Kidney capillary endothelial cell (primary cell): Measurements from ENCODE around the gene DNLZ.

Source experiments
- DNase-seq: peaks from one replicate; pipeline ENCODE4 v3.0.0-alpha.2; 2018; ENCODE audit warnings: low spot score

Gene DNLZ

GRCh38 chr9:136343121-136343883 is 20.2 kb downstream of the DNLZ start:
- DNase-seq, result no peak

DNA sequence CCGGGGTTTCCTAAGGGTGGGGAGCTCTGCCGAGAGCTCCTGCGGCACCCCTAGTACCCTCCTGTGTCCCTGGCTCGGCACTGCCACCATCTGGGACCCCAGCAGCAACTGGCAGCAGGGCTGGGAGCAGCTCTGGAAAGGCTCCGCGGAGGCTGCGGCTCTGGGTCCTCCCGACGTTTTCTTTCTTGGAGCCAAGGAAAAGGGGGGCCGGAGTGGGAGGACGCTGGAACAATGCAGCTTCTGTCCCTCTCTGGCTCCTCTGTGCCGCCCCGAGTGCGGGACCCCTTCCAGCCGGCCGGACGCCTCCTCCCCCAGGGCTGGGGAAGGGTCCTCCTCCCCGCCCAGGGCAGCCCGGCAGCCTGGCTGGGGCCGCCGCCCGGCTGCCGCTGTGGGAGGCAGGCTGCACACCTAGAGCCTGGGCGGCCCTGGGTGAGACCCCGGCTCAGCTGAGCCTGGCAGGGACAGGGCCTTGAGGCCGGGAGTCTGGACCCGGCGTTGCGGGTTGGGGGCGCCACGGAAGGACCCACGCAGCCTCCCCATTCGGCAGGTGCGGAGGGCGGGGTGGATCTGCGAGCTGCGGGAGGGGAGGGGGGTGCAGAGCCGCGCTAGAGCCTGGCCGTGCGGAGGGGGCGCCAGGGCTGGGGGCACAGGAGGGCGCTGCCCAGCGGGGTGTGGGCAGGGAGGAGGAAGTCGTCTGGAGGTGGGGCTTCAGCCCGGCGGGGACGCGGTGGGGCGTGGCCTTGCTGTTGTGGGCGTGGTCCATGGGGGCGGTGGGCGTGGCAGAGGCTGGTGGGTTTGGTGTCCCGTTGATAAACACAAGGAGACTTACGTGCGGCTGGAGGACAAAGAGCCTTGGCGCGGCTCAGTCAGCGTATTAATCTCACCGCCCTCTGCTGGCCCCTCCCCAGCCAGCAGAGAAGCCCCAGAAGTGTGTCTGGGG is 21.1 kb downstream of the DNLZ start:
- peak; percentile 66 for DNase-seq

GRCh38 chr9:136341769-136342168 is 21.8 kb downstream of the DNLZ start:
- no peak for DNase-seq

GRCh38 chr9:136341042-136341655 is 22.4 kb downstream of the DNLZ start:
- DNase-seq, result no peak

GRCh38 chr9:136340356-136341041 is 23.0 kb downstream of the DNLZ start:
- no peak for DNase-seq

- no peak for DNase-seq
These were observed 23.6 kb downstream of the DNLZ start for GRCh38 chr9:136339958-136340310.

DNA sequence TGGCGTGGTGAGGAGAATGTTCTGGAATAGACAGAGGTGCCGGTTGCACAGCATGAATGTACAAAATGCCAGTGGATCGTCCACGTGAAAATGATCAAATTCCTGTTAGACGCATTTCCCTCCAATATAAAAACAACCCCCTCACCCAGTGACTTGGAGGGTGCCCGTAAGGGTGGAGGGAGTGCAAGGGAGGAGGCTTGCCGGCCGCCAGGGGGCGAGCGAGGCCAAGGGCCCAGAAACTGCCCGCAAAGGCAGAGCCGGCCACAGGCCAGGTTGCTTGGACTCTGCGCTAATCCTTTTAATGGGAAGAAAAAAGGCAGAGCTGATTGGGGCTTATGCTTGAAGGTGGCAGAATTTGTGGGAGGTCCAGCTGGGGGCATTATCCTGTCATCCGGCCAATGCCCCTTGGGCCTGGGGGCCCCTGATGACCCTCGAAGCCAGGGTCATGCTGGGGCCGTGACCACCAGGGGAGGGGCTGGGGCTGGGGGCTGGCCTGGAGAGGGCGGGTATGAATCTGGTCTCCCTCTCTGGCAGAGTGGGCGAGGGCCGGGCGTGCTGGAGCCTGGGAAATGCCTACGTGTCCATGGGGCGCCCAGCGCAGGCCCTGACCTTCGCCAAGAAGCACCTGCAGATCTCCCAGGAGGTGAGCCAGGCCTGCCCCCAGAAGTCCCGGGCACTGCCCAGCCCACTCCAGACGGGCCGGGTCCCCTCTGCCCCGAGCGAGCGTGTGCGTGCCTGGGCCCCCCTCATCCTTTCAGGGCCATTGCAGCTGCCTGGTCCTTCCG is 24.2 kb downstream of the DNLZ start:
- DNase-seq, result peak; percentile 58

DNA sequence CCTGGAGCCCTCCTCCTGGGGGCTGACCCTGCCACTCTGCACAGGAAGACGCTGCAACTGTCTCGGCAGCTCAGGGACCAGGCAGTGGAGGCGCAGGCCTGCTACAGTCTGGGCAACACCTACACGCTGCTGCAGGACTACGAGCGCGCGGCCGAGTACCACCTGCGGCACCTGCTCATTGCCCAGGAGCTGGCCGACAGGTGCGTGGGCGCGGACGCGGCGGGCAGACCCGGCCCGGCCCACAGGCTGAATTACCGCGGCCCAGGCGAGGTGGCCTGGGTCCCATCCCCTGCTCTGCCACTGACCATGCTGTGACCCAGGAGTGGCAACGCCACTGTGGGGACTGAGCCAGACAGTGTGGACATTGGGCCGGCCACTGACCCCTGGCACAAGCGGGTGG is 25.0 kb downstream of the DNLZ start:
- no peak for DNase-seq

DNA sequence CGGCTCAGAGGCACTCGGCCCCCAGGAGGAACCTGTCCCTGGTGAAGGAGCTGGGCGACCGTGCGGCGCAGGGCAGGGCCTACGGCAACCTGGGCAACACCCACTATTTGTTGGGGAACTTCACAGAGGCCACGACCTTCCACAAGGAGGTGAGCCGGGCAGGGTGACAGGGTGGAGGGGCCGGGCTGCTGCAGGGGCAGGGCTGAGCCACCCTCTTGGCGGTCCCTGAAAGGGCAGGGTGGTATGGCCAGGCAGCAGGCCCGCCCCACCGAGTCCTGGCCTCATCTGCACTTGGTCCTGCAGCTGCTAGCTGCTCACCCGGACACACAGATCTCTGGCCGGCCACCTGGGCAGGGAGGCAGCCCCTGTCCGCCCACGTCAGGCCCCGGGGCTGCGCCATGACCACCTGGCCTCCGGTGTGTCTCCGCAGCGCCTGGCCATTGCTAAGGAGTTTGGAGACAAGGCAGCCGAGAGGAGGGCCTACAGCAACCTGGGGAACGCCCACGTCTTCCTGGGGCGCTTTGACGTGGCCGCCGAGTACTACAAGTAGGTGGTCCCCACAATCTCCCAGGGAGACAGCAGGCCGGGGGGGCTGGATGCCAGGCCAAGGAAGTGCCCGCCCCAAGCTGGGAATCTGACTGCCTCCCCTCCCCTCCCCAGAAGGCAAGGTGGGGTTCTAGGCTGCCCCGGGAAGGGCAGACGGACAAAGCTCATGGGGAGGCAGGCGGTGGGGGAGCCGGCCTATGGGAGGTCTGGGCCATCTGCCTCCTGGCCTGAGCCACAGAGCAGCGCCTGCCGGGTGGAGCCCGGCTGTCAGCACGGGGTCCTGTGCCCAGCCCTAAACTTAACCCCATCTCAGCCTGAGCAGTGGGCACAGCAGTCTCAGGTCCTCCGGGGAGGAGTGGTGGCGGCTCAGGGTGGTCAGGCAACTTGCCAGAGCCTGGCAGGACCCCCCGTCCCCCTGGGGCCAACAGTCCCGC is 25.8 kb downstream of the DNLZ start:
- no peak for DNase-seq

- DNase-seq, result no peak
These were observed 26.7 kb downstream of the DNLZ start for GRCh38 chr9:136336881-136337280.

DNA sequence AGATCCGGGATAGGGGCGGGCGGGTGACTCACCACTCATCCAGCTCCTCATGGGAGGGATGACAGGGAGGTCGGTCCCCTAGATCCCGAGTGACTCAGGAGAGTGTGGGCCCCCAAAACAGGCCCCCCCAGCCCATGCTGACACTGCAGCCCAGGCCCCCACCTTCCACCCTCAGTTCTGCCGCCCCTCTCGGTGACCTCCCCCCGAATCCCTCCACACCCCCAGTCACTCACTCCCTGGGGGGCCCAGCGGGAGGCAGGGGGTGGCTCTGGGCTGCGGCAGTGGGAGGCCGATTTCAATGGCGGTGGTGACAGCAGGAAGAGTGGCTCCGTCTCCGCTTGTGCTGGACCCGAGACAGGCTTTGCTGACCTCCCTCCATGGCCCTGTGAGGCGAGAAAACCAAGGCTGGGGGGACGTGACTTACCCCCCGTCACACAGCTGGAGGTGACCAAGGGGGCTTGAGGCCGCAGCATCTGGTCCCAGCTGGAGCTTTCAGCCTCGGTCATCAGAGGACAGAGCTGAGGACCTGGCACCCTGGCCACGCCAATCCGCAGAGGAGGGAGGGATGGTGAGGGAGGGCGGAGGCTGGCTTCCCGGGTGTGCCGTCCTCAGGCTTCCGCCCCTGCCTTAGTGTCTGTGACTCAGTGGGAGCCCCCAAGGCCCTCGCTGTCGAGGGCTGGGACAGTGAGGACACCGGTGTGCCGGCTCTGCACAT is 27.2 kb downstream of the DNLZ start:
- no peak for DNase-seq

DNA sequence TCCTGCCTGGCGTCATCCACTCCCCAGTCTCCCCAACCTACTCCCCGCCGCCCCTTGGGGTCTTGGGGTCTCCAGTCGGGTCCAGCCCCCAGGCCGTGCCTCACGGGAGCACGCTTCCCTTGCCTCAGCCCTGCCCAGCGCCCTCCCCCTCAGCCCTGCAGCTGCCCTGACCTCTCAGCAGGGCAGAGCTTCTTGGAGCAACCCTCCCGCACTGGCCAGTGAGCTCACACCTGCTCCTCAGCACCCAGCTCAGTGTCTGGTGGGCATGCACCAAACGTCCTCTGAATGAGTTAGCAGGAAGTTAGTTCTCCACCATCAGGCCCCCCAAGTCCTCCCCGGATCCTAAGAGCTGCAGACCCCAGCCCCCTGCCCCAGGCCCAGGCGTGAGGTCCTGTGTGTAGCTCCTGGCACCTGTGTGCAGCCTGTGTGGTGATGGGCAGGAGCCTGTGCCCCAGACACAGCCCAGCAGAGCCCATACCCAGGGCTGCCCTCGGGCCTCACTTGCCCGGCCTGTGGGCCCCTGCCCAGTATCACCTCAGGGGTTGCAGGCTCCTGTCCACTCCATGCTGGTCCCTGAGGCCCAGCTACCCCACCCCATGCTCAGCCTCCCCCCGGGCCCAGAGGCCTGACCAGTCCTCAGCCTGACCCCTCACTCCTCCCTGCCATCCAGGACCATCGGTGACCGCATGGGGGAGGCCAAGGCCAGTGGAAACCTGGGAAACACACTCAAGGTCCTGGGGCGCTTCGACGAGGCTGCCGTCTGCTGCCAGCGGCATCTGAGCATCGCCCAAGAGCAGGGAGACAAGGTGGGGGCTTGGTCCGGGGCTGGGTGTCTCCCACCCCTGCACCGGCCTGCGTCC is 28.0 kb downstream of the DNLZ start:
- DNase-seq, result no peak

GRCh38 chr9:136334541-136334940 is 29.0 kb downstream of the DNLZ start:
- DNase-seq, result no peak

- DNase-seq, result no peak
These were observed 30.1 kb downstream of the DNLZ start for GRCh38 chr9:136333486-136333885.

- DNase-seq, result no peak
These were observed 30.5 kb downstream of the DNLZ start for GRCh38 chr9:136333045-136333444.

- no peak for DNase-seq
These were observed 31.0 kb downstream of the DNLZ start for GRCh38 chr9:136332482-136332983.

DNA sequence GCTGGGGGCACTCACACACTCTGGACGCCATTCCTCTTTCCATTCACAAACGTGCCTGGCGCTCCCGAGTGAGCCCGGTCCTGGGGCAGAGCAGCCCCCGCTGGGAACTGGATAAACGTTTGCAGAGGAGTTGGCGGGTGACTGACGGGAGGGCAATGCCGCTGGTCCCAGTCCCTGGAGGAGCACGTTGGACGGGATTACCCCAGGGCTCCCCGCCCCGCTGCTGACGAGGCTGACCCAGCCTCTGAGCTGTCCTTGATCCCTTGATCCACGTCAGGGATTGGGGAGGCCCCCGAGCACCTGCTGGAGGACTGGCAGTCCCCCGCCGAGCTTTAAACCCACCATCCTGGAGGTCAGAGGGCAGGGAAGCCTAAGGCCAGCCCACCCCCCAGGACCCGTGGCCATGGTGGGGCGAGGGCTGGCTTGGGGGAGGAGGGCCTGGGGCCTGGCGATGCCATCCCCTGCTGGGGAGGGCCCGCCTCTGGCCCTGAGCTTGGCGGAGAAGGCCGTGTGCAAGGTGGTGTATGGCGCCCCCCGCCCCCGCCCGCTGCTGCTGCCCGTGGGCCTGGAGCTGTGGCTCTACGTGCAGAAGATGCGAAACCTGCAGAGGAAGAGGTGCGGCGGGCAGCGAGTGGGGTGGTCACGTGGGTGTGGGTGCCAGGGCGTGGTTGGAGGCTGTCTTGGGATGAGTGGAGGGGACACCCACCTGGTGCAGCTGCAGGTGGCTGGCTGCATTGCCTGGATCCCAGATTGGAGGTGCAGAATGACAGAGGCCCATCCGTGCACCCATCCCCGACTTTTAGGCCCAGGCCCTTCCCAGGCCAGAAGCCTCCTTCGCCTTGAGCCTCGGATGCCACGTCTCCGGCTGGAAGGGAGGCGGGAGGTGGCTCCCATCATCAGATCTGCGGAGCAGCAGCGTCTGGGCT is 31.7 kb downstream of the DNLZ start:
- no peak for DNase-seq
